Ovary (tissue), 9 donors: ENCODE data around the gene TBC1D22B. TPM values are rescaled to one million over a fixed set of nuclear protein-coding genes. Genes with fewer than 3 reads are reported as not detected.

Experiments
- DNase-seq, 5 donors: peaks; one replicate each; pipeline ENCODE4 v3.0.0-alpha.2; 2019 to 2020
- H3K27ac ChIP-seq, 2 donors: fragments of 200-600 bp; one replicate each; pipeline versions ENCODE4 v1.5.1 to v1.8.0; 2019 to 2022
- H3K27me3 ChIP-seq: fragments of 200-600 bp; one replicate; pipeline ENCODE4 v1.8.0; 2022
- H3K36me3 ChIP-seq: fragments of 200-600 bp; sonication (generic); one replicate; pipeline ENCODE4 v1.5.1; 2019
- H3K4me1 ChIP-seq: one replicate; pipeline ENCODE4 v1.8.1; 2013; ENCODE audit warnings: mild to moderate bottlenecking, moderate library complexity; ENCODE audit not compliant: insufficient read depth
- H3K4me3 ChIP-seq: fragments of 200-600 bp; sonication (generic); one replicate; pipeline ENCODE4 v1.5.1; 2017
- H3K9me3 ChIP-seq, 2 donors: fragments of 200-600 bp in 1 of 2; sonication (generic) in 1 of 2; one replicate each; pipeline versions ENCODE4 v1.5.1 to v1.8.1; 2013 to 2019; ENCODE audit warnings: mild to moderate bottlenecking in 1 of 2, moderate library complexity in 1 of 2
- EP300 ChIP-seq: sonication (generic); formaldehyde crosslinking; IDR thresholded peaks from one replicate; pipeline ENCODE4 v1.6.1; 2017; ENCODE audit warnings: antibody characterized with exemption
- POLR2A ChIP-seq: fragments of 450-650 bp; IDR thresholded peaks from one replicate; pipeline ENCODE4 v1.6.1; 2017; ENCODE audit warnings: antibody characterized with exemption, mild to moderate bottlenecking, moderate library complexity
- WGBS, 3 donors: extraction: QIAGEN DNeasy Blood & Tissue Kit in 1 of 3; methylation state at CpG; one replicate each; pipeline versions ENCODE4 v1.1.5 to v1.1.7; 2013 to 2017; 5-methylcytosine and 5-hydroxymethylcytosine counted together
- intact Hi-C, 4 donors: fragments of 100-400 bp; cut with DNase I; formaldehyde crosslinking; loops; one replicate each; pipeline versions ENCODE4 v1.11.0 to v1.15.1; 2022 to 2023
- polyA plus RNA-seq, 2 donors: library from polyadenylated mRNA; stranded (reverse); fragments of 200-250 nt in 1 of 2; fragments of 350-450 nt in 1 of 2; fragmentation: Illumina TruSeq in 1 of 2; extraction: RNeasy Lipid Tissue Mini Kit (QIAGEN cat#74804) in 1 of 2; gene quantifications; one replicate each; pipeline ENCODE4 v1.2.3, GENCODE V29; 2013 to 2014
- total RNA-seq, 7 donors: library from RNA; depleted of rRNA in 2 of 7; stranded (reverse); fragments of >200 nt in 2 of 7; fragmentation: NEBNext Ultra II Directional in 3 of 7; extraction: Animal tissue kit (Norgen Biotek cat#: 25700) in 3 of 7; gene quantifications; one replicate each; pipeline versions ENCODE4 v1.1.0 to v1.2.4, GENCODE V29; 2016 to 2023
- TF ChIP-seq, protein P1 (sequence below), 3 donors: fragments of 450-650 bp in 2 of 3; fragments of 200-600 bp in 1 of 3; IDR thresholded peaks; one replicate each; pipeline versions ENCODE4 v1.5.1 to v1.8.0; 2016 to 2022; ENCODE audit warnings: antibody characterized with exemption in 3 of 3, mild to moderate bottlenecking in 1 of 3
- donor health status: DM: no; HTN: no; CAD: no; lungs with moderate emphysema.
- donor health status: DM: no; HTN: no; CAD: no.
- donor health status: Bipolar disorder and iron deficiency.
- donor health status: DM: yes; HTN: yes; CAD: no.
- donor health status: DM: no; HTN: no; CAD: no.
- donor health status: DM: yes; HTN: yes; CAD: no.

Gene TBC1D22B
- total and polyA plus RNA-seq, 9 donors, result 7.4 to 17.7 (median 12.8) TPM

GRCh38 chr6:37256692-37257319 is 766 bp upstream of the TBC1D22B start:
- peak overlapping the region in 1 of 2 donors; percentile 6 for H3K27ac ChIP-seq
- H3K27me3 ChIP-seq, result no peaks in the 10 kb centered on the region
- TF ChIP-seq, protein P1, sequence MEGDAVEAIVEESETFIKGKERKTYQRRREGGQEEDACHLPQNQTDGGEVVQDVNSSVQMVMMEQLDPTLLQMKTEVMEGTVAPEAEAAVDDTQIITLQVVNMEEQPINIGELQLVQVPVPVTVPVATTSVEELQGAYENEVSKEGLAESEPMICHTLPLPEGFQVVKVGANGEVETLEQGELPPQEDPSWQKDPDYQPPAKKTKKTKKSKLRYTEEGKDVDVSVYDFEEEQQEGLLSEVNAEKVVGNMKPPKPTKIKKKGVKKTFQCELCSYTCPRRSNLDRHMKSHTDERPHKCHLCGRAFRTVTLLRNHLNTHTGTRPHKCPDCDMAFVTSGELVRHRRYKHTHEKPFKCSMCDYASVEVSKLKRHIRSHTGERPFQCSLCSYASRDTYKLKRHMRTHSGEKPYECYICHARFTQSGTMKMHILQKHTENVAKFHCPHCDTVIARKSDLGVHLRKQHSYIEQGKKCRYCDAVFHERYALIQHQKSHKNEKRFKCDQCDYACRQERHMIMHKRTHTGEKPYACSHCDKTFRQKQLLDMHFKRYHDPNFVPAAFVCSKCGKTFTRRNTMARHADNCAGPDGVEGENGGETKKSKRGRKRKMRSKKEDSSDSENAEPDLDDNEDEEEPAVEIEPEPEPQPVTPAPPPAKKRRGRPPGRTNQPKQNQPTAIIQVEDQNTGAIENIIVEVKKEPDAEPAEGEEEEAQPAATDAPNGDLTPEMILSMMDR (IDR thresholded peaks at IDR 0.05), result no peak
- TF ChIP-seq EP300 (no peak), POLR2A (no peak)
- no peaks in the 10 kb centered on the region for H3K9me3 ChIP-seq
- H3K4me1 ChIP-seq, result no peaks in the 10 kb centered on the region
- 42 to 55% (median 46%) methylated on average over 12 of the region's 12 CpGs for WGBS, 3 donors
- DNase-seq, result no peak
- peak overlapping the region; percentile 90 for H3K4me3 ChIP-seq
- H3K36me3 ChIP-seq, result no peaks in the 10 kb centered on the region
- intact Hi-C loops, result no loop called here

- DNase-seq, result no peak
- 0 to 1% (median 0%) methylated on average over 9 of the region's 9 CpGs for WGBS, 3 donors
- TF ChIP-seq, protein P1 (IDR thresholded peaks at IDR 0.05), result no peak
- TF ChIP-seq POLR2A (no peak), EP300 (no peak)
- Histone ChIP-seq H3K4me1 (no peaks in the 10 kb centered on the region), H3K27me3 (no peaks in the 10 kb centered on the region), H3K4me3 (peak overlapping the region; percentile 90), H3K36me3 (no peaks in the 10 kb centered on the region), H3K27ac (peak overlapping the region in 1 of 2 donors; percentile 6), H3K9me3 (no peaks in the 10 kb centered on the region)
- intact Hi-C loops, result no loop called here
Observed at GRCh38 chr6:37257320-37257633, 295 bp upstream of the TBC1D22B start.

DNA sequence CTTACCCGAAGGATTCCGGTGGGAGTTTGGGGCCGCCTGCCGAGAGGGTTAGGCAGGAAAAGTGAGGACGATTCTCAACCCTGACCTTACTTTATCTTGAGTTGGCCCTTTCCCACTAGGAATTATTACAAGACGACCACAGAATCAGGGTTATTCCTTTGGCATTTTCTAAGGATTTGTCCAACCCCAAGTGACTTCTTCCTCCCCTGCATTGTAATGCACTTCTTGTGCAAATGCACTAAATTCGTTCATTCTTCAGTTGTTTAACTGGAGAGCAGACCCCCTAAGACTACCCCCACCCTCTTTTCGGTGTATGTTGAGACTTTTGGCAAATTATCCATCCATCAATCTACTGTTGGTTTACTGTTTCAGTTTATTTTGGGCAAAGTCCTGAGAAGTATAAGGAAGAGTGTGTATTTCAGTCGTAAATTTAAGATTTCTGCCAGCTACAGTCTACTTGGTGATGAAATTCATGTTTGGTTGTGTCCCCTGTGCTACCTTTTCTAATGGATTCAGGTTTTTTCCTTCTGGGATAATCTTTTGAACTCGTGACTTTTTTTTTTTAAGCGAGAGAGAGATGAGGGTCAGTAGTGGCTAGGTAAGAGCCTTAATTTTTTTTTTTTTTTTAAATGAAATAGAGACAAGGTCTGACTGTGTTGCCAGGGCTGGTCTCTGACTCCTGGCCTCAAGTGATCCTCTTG is 983 bp downstream of the TBC1D22B start:
- Histone ChIP-seq H3K36me3 (no peaks in the 10 kb centered on the region), H3K27me3 (no peaks in the 10 kb centered on the region), H3K4me3 (peak overlapping the region; percentile 90), H3K27ac (peak overlapping the region in 1 of 2 donors; percentile 73), H3K9me3 (no peaks in the 10 kb centered on the region), H3K4me1 (peaks cover 3% of the 10 kb centered on the region)
- intact Hi-C loops, result no loop called here
- TF ChIP-seq, protein P1 (IDR thresholded peaks at IDR 0.05), result no peak
- TF ChIP-seq EP300, result no peak
- no peak for TF ChIP-seq POLR2A
- no peak for DNase-seq
- WGBS, 3 donors, result 20 to 22% (median 22%) methylated on average over 11 of the region's 11 CpGs

GRCh38 chr6:37259191-37259590 is 1.6 kb downstream of the TBC1D22B start:
- no peak for DNase-seq
- TF ChIP-seq EP300, result no peak
- no peak for TF ChIP-seq POLR2A
- TF ChIP-seq, protein P1 (IDR thresholded peaks at IDR 0.05), result no peak
- no peaks in the 10 kb centered on the region for H3K27me3 ChIP-seq
- H3K4me1 ChIP-seq, result peaks cover 3% of the 10 kb centered on the region
- WGBS, 3 donors, result 65 to 70% (median 68%) methylated on average over 2 of the region's 2 CpGs
- no peaks in the 10 kb centered on the region for H3K36me3 ChIP-seq
- H3K27ac ChIP-seq, result no peak overlapping the region
- intact Hi-C loops, result no loop called here
- H3K9me3 ChIP-seq, result no peaks in the 10 kb centered on the region
- H3K4me3 ChIP-seq, result no peak overlapping the region
